Measurements from ENCODE around the gene CABCOCO1. TPM values are rescaled to one million over a fixed set of nuclear protein-coding genes. Genes with fewer than 3 reads are reported as not detected.
A peak's percentile ranks its signal among the peaks of the same experiment; 100 is the strongest.

CABCOCO1 gene
- total and polyA plus RNA-seq, 4 donors, result 3.8 to 15.4 (median 10.1) TPM

DNA sequence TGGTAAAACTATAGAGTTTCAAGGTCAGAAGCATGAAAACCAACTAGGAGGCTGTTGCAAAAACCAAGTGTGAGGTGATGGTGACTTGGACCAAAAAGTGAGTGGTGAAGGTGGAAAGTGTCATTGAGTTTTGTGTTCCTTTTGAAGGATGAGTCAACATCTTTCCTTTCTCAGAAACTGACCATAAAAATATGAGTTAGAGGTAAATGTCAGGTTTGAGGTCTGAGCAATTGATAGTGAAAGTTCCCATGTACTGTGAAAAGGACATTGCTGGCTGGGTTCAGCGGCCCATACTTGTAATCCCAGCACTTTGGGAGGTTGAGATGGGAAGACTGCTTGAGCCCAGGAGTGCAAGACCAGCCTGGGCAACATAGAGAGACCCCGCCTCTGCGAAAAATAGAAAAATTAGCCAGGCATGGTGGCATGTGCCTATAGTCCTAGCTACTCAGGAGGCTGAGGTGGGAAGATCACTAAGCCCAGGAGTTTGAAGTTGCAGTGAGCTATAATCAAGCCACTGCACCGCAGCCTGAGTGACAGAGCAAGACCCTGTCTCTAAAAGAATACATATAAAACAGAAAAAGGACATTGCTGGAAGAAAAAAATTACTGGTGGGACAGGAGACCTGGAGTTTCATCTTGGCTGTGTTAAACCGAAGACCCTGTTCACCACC lies 149.5 kb downstream of the CABCOCO1 start:
- H3K9ac ChIP-seq (ENCODE audit: insufficient read depth in 1 of 2, low read length in 2 of 2), result no peak overlapping the region
- DNase-seq (no peak), ATAC-seq (ENCODE audit: insufficient read depth, low FRiP score) (no peak)
- H3K36me3 ChIP-seq (ENCODE audit: control insufficient read depth in 4 of 4, insufficient read depth in 4 of 4, low read length in 4 of 4), result no peaks in the 10 kb centered on the region
- no peak overlapping the region for H3K27ac ChIP-seq (ENCODE audit: low read depth in 1 of 2, low read length in 1 of 2)
- H3K9me3 ChIP-seq (ENCODE audit: control insufficient read depth in 4 of 4, insufficient read depth in 3 of 4, low read length in 3 of 4), result no peaks in the 10 kb centered on the region
- H3K4me3 ChIP-seq, result no peak overlapping the region
- no peaks in the 10 kb centered on the region for H3K27me3 ChIP-seq (ENCODE audit: control insufficient read depth in 3 of 3, insufficient read depth in 3 of 3, low read length in 2 of 3)
- WGBS, 2 donors, result 87 to 100% methylated on average over 5 of the region's 5 CpGs
- no peak for TF ChIP-seq CTCF (IDR thresholded peaks at IDR 0.05; ENCODE audit: control extremely low read depth, extremely low read depth)
- H3K4me1 ChIP-seq (ENCODE audit: control insufficient read depth in 5 of 5, insufficient read depth in 5 of 5, low read length in 5 of 5), result no peaks in the 10 kb centered on the region

GRCh38 chr10:61812920-61813319 lies 150.2 kb downstream of the CABCOCO1 start:
- no peaks in the 10 kb centered on the region for H3K27me3 ChIP-seq (ENCODE audit: control insufficient read depth in 3 of 3, insufficient read depth in 3 of 3, low read length in 2 of 3)
- no peak overlapping the region for H3K9ac ChIP-seq (ENCODE audit: insufficient read depth in 1 of 2, low read length in 2 of 2)
- DNase-seq (no peak), ATAC-seq (ENCODE audit: insufficient read depth, low FRiP score) (no peak)
- no peak for TF ChIP-seq CTCF (IDR thresholded peaks at IDR 0.05; ENCODE audit: control extremely low read depth, extremely low read depth)
- H3K4me1 ChIP-seq (ENCODE audit: control insufficient read depth in 5 of 5, insufficient read depth in 5 of 5, low read length in 5 of 5), result no peaks in the 10 kb centered on the region
- H3K4me3 ChIP-seq, result no peak overlapping the region
- H3K9me3 ChIP-seq (ENCODE audit: control insufficient read depth in 4 of 4, insufficient read depth in 3 of 4, low read length in 3 of 4), result no peaks in the 10 kb centered on the region
- WGBS, 2 donors, result 92 to 96% methylated on average over 3 of the region's 3 CpGs
- H3K36me3 ChIP-seq (ENCODE audit: control insufficient read depth in 4 of 4, insufficient read depth in 4 of 4, low read length in 4 of 4), result no peaks in the 10 kb centered on the region
- no peak overlapping the region for H3K27ac ChIP-seq (ENCODE audit: low read depth in 1 of 2, low read length in 1 of 2)

DNA sequence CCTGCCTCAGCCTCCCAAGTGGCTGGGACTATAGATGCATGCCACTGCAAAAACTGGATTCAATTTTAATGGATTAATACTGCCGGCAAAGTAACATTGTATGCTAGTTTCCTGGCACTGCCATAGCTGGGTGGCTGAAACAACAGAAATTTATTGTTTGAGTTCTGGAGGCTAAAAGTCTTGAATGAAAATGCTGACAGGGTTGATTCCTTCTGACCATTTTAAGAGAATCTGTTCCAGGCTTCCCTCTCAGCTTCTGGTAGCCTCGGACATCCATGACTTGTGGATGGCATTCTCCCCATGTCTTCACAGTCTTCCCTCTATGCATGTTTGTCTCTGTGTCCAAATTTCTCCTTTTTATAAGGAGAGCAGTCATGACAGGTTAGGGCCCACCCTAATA lies 151.4 kb downstream of the CABCOCO1 start:
- H3K36me3 ChIP-seq (ENCODE audit: control insufficient read depth in 4 of 4, insufficient read depth in 4 of 4, low read length in 4 of 4), result no peaks in the 10 kb centered on the region
- no peak overlapping the region for H3K27ac ChIP-seq (ENCODE audit: low read depth in 1 of 2, low read length in 1 of 2)
- TF ChIP-seq CTCF (IDR thresholded peaks at IDR 0.05; ENCODE audit: control extremely low read depth, extremely low read depth), result no peak
- no peak overlapping the region for H3K9ac ChIP-seq (ENCODE audit: insufficient read depth in 1 of 2, low read length in 2 of 2)
- H3K9me3 ChIP-seq (ENCODE audit: control insufficient read depth in 4 of 4, insufficient read depth in 3 of 4, low read length in 3 of 4), result no peaks in the 10 kb centered on the region
- DNase-seq (no peak), ATAC-seq (ENCODE audit: insufficient read depth, low FRiP score) (no peak)
- WGBS, 2 donors, result 93 to 95% methylated on average over 2 of the region's 2 CpGs
- no peak overlapping the region for H3K4me3 ChIP-seq
- H3K4me1 ChIP-seq (ENCODE audit: control insufficient read depth in 5 of 5, insufficient read depth in 5 of 5, low read length in 5 of 5), result no peaks in the 10 kb centered on the region
- H3K27me3 ChIP-seq (ENCODE audit: control insufficient read depth in 3 of 3, insufficient read depth in 3 of 3, low read length in 2 of 3), result no peaks in the 10 kb centered on the region

DNA sequence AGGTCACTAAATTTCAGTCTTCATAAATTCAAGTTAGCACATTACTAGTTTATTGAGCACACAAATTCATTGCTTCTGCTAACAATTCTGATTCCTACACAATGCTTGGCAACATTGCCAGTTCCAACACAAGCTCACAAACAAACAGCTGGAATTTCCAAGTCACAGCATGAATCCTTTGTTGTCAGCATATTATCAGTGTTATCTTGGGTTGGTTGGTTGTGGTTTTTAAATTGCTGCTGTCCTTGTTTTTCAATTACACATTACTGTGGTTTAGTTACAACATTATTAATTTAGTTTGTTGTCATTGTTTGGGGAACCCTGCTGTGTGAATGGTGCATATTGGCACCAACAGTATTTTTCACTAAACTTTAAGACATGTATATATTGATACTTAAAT lies 152.8 kb downstream of the CABCOCO1 start:
- DNase-seq (peak in 2 of 3 donors; percentile 53 to 59), ATAC-seq (ENCODE audit: insufficient read depth, low FRiP score) (no peak)
- Histone ChIP-seq H3K27ac (ENCODE audit: low read depth in 1 of 2, low read length in 1 of 2) (no peak overlapping the region), H3K4me1 (ENCODE audit: control insufficient read depth in 5 of 5, insufficient read depth in 5 of 5, low read length in 5 of 5) (no peaks in the 10 kb centered on the region), H3K9ac (ENCODE audit: insufficient read depth in 1 of 2, low read length in 2 of 2) (no peak overlapping the region), H3K9me3 (ENCODE audit: control insufficient read depth in 4 of 4, insufficient read depth in 3 of 4, low read length in 3 of 4) (no peaks in the 10 kb centered on the region), H3K4me3 (no peak overlapping the region), H3K27me3 (ENCODE audit: control insufficient read depth in 3 of 3, insufficient read depth in 3 of 3, low read length in 2 of 3) (no peaks in the 10 kb centered on the region), H3K36me3 (ENCODE audit: control insufficient read depth in 4 of 4, insufficient read depth in 4 of 4, low read length in 4 of 4) (no peaks in the 10 kb centered on the region)
- no peak for TF ChIP-seq CTCF (IDR thresholded peaks at IDR 0.05; ENCODE audit: control extremely low read depth, extremely low read depth)

Data from lung (tissue), 12 donors.